Adrenal gland (tissue), 12 donors: ENCODE results near the gene PARD6B. TPM values are rescaled to one million over a fixed set of nuclear protein-coding genes. Genes with fewer than 3 reads are reported as not detected.

Source experiments
- DNase-seq, 7 donors: peaks; one replicate each; pipeline ENCODE4 v3.0.0-alpha.2; 2019 to 2020
- H3K27ac ChIP-seq, 5 donors: fragments of 200-600 bp; sonication (generic) in 4 of 5; 1 replicate in 3 of 5; 2 replicates in 2 of 5; pipeline versions ENCODE4 v1.5.1 to v1.8.0; 2016 to 2020; ENCODE audit warnings: mild to moderate bottlenecking in 1 of 5
- H3K27me3 ChIP-seq: fragments of 200-600 bp; 2 replicates; pipeline ENCODE4 v1.8.0; 2021
- H3K36me3 ChIP-seq, 2 donors: fragments of 200-600 bp; replicated peaks in 1 of 2; 1 replicate in 1 of 2; 2 replicates in 1 of 2; pipeline versions ENCODE4 v1.5.1 to v1.8.0; 2018 to 2022
- H3K4me1 ChIP-seq, 2 donors: fragments of 200-600 bp; replicated peaks in 1 of 2; 1 replicate in 1 of 2; 2 replicates in 1 of 2; pipeline versions ENCODE4 v1.5.1 to v1.8.0; 2018 to 2021
- H3K4me3 ChIP-seq, 4 donors: fragments of 200-600 bp; sonication (generic) in 3 of 4; one replicate each; pipeline ENCODE4 v1.5.1; 2016 to 2018
- H3K9me3 ChIP-seq, 3 donors: fragments of 200-600 bp; sonication (generic) in 1 of 3; replicated peaks in 1 of 3; 1 replicate in 2 of 3; 2 replicates in 1 of 3; pipeline versions ENCODE4 v1.5.1 to v1.8.0; 2016 to 2021
- CTCF ChIP-seq, 6 experiments: fragments of 450-650 bp in 4 of 6; fragments of 200-600 bp in 2 of 6; sonication (generic) in 1 of 6; IDR thresholded peaks; 1 replicate in 5 of 6; 2 replicates in 1 of 6; pipeline versions ENCODE4 v1.5.1 to v1.8.0; 2016 to 2021; ENCODE audit warnings: antibody characterized with exemption in 6 of 6, mild to moderate bottlenecking in 2 of 6, moderate library complexity in 1 of 6
- POLR2A ChIP-seq, 2 donors: fragments of 450-650 bp; IDR thresholded peaks; one replicate each; pipeline ENCODE4 v1.6.1; 2017; ENCODE audit warnings: antibody characterized with exemption in 2 of 2, mild to moderate bottlenecking in 2 of 2, moderate library complexity in 1 of 2
- WGBS, 4 donors: extraction: QIAGEN DNeasy Blood & Tissue Kit in 2 of 4; methylation state at CpG; one replicate each; pipeline versions ENCODE4 v1.1.5 to v1.1.7; 2013 to 2017; 5-methylcytosine and 5-hydroxymethylcytosine counted together
- intact Hi-C, 2 donors: fragments of 100-400 bp; cut with DNase I; formaldehyde crosslinking; loops; one replicate each; pipeline versions ENCODE4 v1.14.1 to v1.15.0; 2022 to 2023
- polyA plus RNA-seq, 3 donors: library from polyadenylated mRNA; stranded (reverse); fragments of 200-250 nt in 2 of 3; fragments of 350-450 nt in 1 of 3; fragmentation: Illumina TruSeq in 1 of 3; extraction: RNeasy Lipid Tissue Mini Kit (QIAGEN cat#74804) in 1 of 3; gene quantifications; one replicate each; pipeline ENCODE4 v1.2.3, GENCODE V29; 2013 to 2014
- total RNA-seq, 9 donors: library from RNA; depleted of rRNA in 4 of 9; stranded (reverse); fragments of >200 nt in 4 of 9; fragments of 120-200 nt in 1 of 9; fragmentation: NEBNext Ultra II Directional in 1 of 9; extraction: Animal tissue kit (Norgen Biotek cat#: 25700) in 1 of 9; gene quantifications; one replicate each; pipeline versions ENCODE4 v1.1.0 to v1.2.4, GENCODE V29; 2013 to 2023
- donor health status: healthy with polysubstance abuse.
- donor health status: Bipolar disorder and iron deficiency.
- donor health status: DM: yes; HTN: yes; CAD: no.
- donor health status: DM: no; HTN: no; CAD: no.
- donor health status: DM: no; HTN: no; CAD: no.
- donor health status: DM: yes; HTN: yes; CAD: no.

The PARD6B gene
- total and polyA plus RNA-seq, 12 donors = 1.1 to 10.8 (median 5.3) TPM

GRCh38 chr20:50716518-50716917 lies 14.9 kb upstream of the PARD6B start:
- DNase-seq = no peak
- H3K27me3 ChIP-seq = no peaks in the 10 kb centered on the region
- WGBS, 4 donors = 73 to 92% (median 87%) methylated on average over 1 of the region's 1 CpG
- H3K4me1 ChIP-seq = peaks cover 0 to 11% of the 10 kb centered on the region in 2 donors
- intact Hi-C loops = loop anchor here in 1 of 2 donors (10.0 kb wide), 1 partner anchor 92 kb away; no protein-coding TSS in a partner anchor
- no peak overlapping the region for H3K4me3 ChIP-seq
- no peak for TF ChIP-seq CTCF (IDR thresholded peaks at IDR 0.05)
- no peak for TF ChIP-seq POLR2A (IDR thresholded peaks at IDR 0.05)
- H3K9me3 ChIP-seq = no peaks in the 10 kb centered on the region
- H3K36me3 ChIP-seq = no peaks in the 10 kb centered on the region
- H3K27ac ChIP-seq = no peak overlapping the region

GRCh38 chr20:50717312-50717711 lies 14.1 kb upstream of the PARD6B start:
- peaks cover 0 to 11% of the 10 kb centered on the region in 2 donors for H3K4me1 ChIP-seq
- no peak overlapping the region for H3K4me3 ChIP-seq
- H3K36me3 ChIP-seq = no peaks in the 10 kb centered on the region
- WGBS, 4 donors = 62 to 90% (median 77%) methylated on average over 2 of the region's 2 CpGs
- H3K27me3 ChIP-seq = no peaks in the 10 kb centered on the region
- DNase-seq = no peak
- intact Hi-C loops = loop anchor here in 1 of 2 donors (10.0 kb wide), 1 partner anchor 93 kb away; no protein-coding TSS in a partner anchor
- no peak for TF ChIP-seq CTCF (IDR thresholded peaks at IDR 0.05)
- TF ChIP-seq POLR2A (IDR thresholded peaks at IDR 0.05) = no peak
- H3K9me3 ChIP-seq = no peaks in the 10 kb centered on the region
- no peak overlapping the region for H3K27ac ChIP-seq

GRCh38 chr20:50717974-50718761 lies 13.2 kb upstream of the PARD6B start:
- no peak overlapping the region for H3K27ac ChIP-seq
- H3K4me1 ChIP-seq = peaks cover 0 to 8% of the 10 kb centered on the region in 2 donors
- H3K4me3 ChIP-seq = no peak overlapping the region
- no peaks in the 10 kb centered on the region for H3K9me3 ChIP-seq
- no peaks in the 10 kb centered on the region for H3K27me3 ChIP-seq
- intact Hi-C loops = loop anchor here in 1 of 2 donors (10.0 kb wide), 1 partner anchor 93 kb away; no protein-coding TSS in a partner anchor
- 58 to 70% (median 68%) methylated on average over 12 to 13 of the region's 13 CpGs for WGBS, 4 donors
- H3K36me3 ChIP-seq = no peaks in the 10 kb centered on the region
- TF ChIP-seq POLR2A (IDR thresholded peaks at IDR 0.05) = no peak
- TF ChIP-seq CTCF (IDR thresholded peaks at IDR 0.05) = no peak
- no peak for DNase-seq

GRCh38 chr20:50719328-50719727 lies 12.1 kb upstream of the PARD6B start:
- no peak for DNase-seq
- WGBS, 4 donors = 90 to 98% (median 94%) methylated on average over 4 of the region's 4 CpGs
- H3K4me1 ChIP-seq = peaks cover 0 to under 1% of the 10 kb centered on the region in 2 donors
- no peak for TF ChIP-seq CTCF (IDR thresholded peaks at IDR 0.05)
- no peak for TF ChIP-seq POLR2A (IDR thresholded peaks at IDR 0.05)
- no peak overlapping the region for H3K27ac ChIP-seq
- no peaks in the 10 kb centered on the region for H3K27me3 ChIP-seq
- intact Hi-C loops = loop anchor here in 1 of 2 donors (10.0 kb wide), 1 partner anchor 95 kb away; no protein-coding TSS in a partner anchor
- H3K4me3 ChIP-seq = no peak overlapping the region
- no peaks in the 10 kb centered on the region for H3K36me3 ChIP-seq
- H3K9me3 ChIP-seq = no peaks in the 10 kb centered on the region
